T-helper 1 cell treated with Interleukin-12 subunit alpha and Interleukin-12 subunit beta and Interleukin-4 antibody, amounts not matched to agents 30 ng/mL and 1 ng/mL, for 36 hours (primary cell): ENCODE measurements around the gene EFNA5. TPM values are rescaled to one million over a fixed set of nuclear protein-coding genes. Genes with fewer than 3 reads are reported as not detected.

Source experiments
- intact Hi-C: fragments of 100-400 bp; cut with micrococcal nuclease; formaldehyde crosslinking; loops from one replicate; pipeline ENCODE4 v1.15.1; 2024
- total RNA-seq: library from RNA; stranded (reverse); gene quantifications from 2 replicates; pipeline ENCODE4 v1.2.3, GENCODE V29; 2022

The EFNA5 gene
- total RNA-seq, 1 donor from 2014 or later, result not detected

GRCh38 chr5:107673039-107673367 is 2.3 kb upstream of the EFNA5 start:
- intact Hi-C loops, result loop anchor here (1.0 to 10.0 kb wide), 5 partner anchors 101 to 1072 kb away; partner anchors contain the start of gene FER

GRCh38 chr5:107672211-107673038 is 1.7 kb upstream of the EFNA5 start:
- intact Hi-C loops, result loop anchor here (1.0 to 10.0 kb wide), 5 partner anchors 100 to 1072 kb away; partner anchors contain the start of gene FER

GRCh38 chr5:107671742-107672210 is 1.0 kb upstream of the EFNA5 start:
- intact Hi-C loops, result loop anchor here (5.0 to 10.0 kb wide), 4 partner anchors 99 to 1073 kb away; partner anchors contain the start of gene FER

GRCh38 chr5:107670087-107670931 is 428 bp downstream of the EFNA5 start:
- intact Hi-C loops, result loop anchor here (5.0 to 10.0 kb wide), 4 partner anchors 98 to 1074 kb away; partner anchors contain the start of gene FER

GRCh38 chr5:107669096-107670031 is 1.4 kb downstream of the EFNA5 start:
- intact Hi-C loops, result loop anchor here (5.0 to 10.0 kb wide), 4 partner anchors 97 to 1075 kb away; partner anchors contain the start of gene FER

- intact Hi-C loops, result no loop called here
Observed at GRCh38 chr5:107668154-107669095, 2.3 kb downstream of the EFNA5 start.

GRCh38 chr5:107666051-107666655 is 4.6 kb downstream of the EFNA5 start:
- intact Hi-C loops, result no loop called here

- intact Hi-C loops, result no loop called here
Observed at GRCh38 chr5:107665036-107665570, 5.6 kb downstream of the EFNA5 start.

GRCh38 chr5:107663697-107664096 is 7.0 kb downstream of the EFNA5 start:
- intact Hi-C loops, result no loop called here

- intact Hi-C loops, result no loop called here
Observed at GRCh38 chr5:107661650-107662044, 9.1 kb downstream of the EFNA5 start.

GRCh38 chr5:107661038-107661649 is 9.6 kb downstream of the EFNA5 start:
- intact Hi-C loops, result no loop called here

- intact Hi-C loops, result no loop called here
Observed at GRCh38 chr5:107658528-107658927, 12.2 kb downstream of the EFNA5 start.

- intact Hi-C loops, result no loop called here
Observed at GRCh38 chr5:107655831-107656230, 14.9 kb downstream of the EFNA5 start.

GRCh38 chr5:107654827-107655226 is 15.9 kb downstream of the EFNA5 start:
- intact Hi-C loops, result no loop called here

- intact Hi-C loops, result no loop called here
Observed at GRCh38 chr5:107653685-107654084, 17.1 kb downstream of the EFNA5 start.

- intact Hi-C loops, result no loop called here
Observed at GRCh38 chr5:107652839-107653607, 17.7 kb downstream of the EFNA5 start.

- intact Hi-C loops, result no loop called here
Observed at GRCh38 chr5:107652408-107652807, 18.3 kb downstream of the EFNA5 start.

- intact Hi-C loops, result no loop called here
Observed at GRCh38 chr5:107651325-107651724, 19.4 kb downstream of the EFNA5 start.
